CD4-positive, alpha-beta T cell (primary cell): ENCODE measurements around the gene SCFD2. TPM values are rescaled to one million over a fixed set of nuclear protein-coding genes. Genes with fewer than 3 reads are reported as not detected.

ENCODE experiments used
- ATAC-seq: fragments of 200-7000 bp; cut with Tn5 transposase; one replicate; pipeline ENCODE4 v1.10.0; 2022; ENCODE audit warnings: mild to moderate bottlenecking; ENCODE audit not compliant: poor library complexity
- CTCF ChIA-PET: fragments of 350-600 bp; sonication (Branson Sonifier 250); formaldehyde crosslinking; loops from one replicate; lab custom pipeline; 2021; ENCODE audit warnings: antibody characterized with exemption, inconsistent platforms; lab: Charles Lee
- POLR2A ChIA-PET: fragments of 350-600 bp; sonication (Branson Sonifier 250); formaldehyde crosslinking; loops from one replicate; lab custom pipeline; 2021; ENCODE audit warnings: antibody characterized with exemption, inconsistent platforms; lab: Charles Lee
- DNase-seq, 14 experiments: peaks; one replicate each; pipeline ENCODE4 v3.0.0-alpha.2; 2013 to 2020; ENCODE audit warnings: mixed read lengths in 2 of 14
- H3K27ac ChIP-seq, 2 donors: one replicate each; pipeline versions ENCODE4 v1.5.1 to v1.7.0; 2013; ENCODE audit warnings: low read length in 2 of 2, low read depth in 1 of 2, mild to moderate bottlenecking in 1 of 2
- H3K27me3 ChIP-seq, 2 experiments: 1 replicate in 1 of 2; 2 replicates in 1 of 2; pipeline versions ENCODE4 v1.6.1 to v1.7.0; 2013; ENCODE audit warnings: low read length in 2 of 2, control low read depth in 1 of 2, mild to moderate bottlenecking in 1 of 2, moderate library complexity in 1 of 2; ENCODE audit not compliant: insufficient read depth in 2 of 2, control insufficient read depth in 1 of 2
- H3K36me3 ChIP-seq: one replicate; pipeline ENCODE4 v1.6.1; 2013; ENCODE audit warnings: low read length, control low read depth; ENCODE audit not compliant: insufficient read depth
- H3K4me1 ChIP-seq: one replicate; pipeline ENCODE4 v1.6.1; 2013; ENCODE audit warnings: low read length, control low read depth; ENCODE audit not compliant: insufficient read depth
- H3K4me3 ChIP-seq: one replicate; pipeline ENCODE4 v1.5.1; 2013; ENCODE audit warnings: mild to moderate bottlenecking, low read length, moderate library complexity
- H3K9me3 ChIP-seq, 2 experiments: 1 replicate in 1 of 2; 2 replicates in 1 of 2; pipeline versions ENCODE4 v1.6.1 to v1.7.0; 2013; ENCODE audit warnings: low read length in 2 of 2, mild to moderate bottlenecking in 2 of 2, control low read depth in 1 of 2, moderate library complexity in 1 of 2; ENCODE audit not compliant: control insufficient read depth in 1 of 2, insufficient read depth in 1 of 2
- H3K27ac Mint-ChIP-seq: one replicate; pipeline ENCODE4 v1.8.0; 2020; ENCODE audit warnings: mixed read lengths
- H3K27me3 Mint-ChIP-seq: one replicate; pipeline ENCODE4 v1.8.0; 2021; ENCODE audit warnings: mixed read lengths
- H3K36me3 Mint-ChIP-seq: one replicate; pipeline ENCODE4 v1.8.0; 2021; ENCODE audit warnings: low read depth, mixed read lengths
- H3K4me1 Mint-ChIP-seq: one replicate; pipeline ENCODE4 v1.8.0; 2021; ENCODE audit warnings: low read depth, mixed read lengths
- H3K4me3 Mint-ChIP-seq: one replicate; pipeline ENCODE4 v1.8.0; 2020; ENCODE audit warnings: mild to moderate bottlenecking, mixed read lengths
- H3K9me3 Mint-ChIP-seq: one replicate; pipeline ENCODE4 v1.8.0; 2020; ENCODE audit warnings: mixed read lengths
- intact Hi-C, 2 experiments: fragments of 100-400 bp; cut with DNase I in 1 of 2; cut with micrococcal nuclease in 1 of 2; formaldehyde crosslinking; loops; one replicate each; pipeline versions ENCODE4 v1.15.1 to v1.9.0; 2023 to 2025; cut with DNase I, micrococcal nuclease
- total RNA-seq, 174 experiments: library from RNA in 2 of 174; stranded (reverse) in 2 of 174; gene quantifications; one replicate each; pipeline ENCODE4 v1.2.3 and lab custom pipeline; 2021 to 2026
- TF ChIP-seq, protein P1 (sequence below): fragments of 200-600 bp; IDR thresholded peaks from one replicate; pipeline ENCODE4 v1.8.0; 2022; ENCODE audit warnings: antibody characterized with exemption, mild to moderate bottlenecking

The SCFD2 gene
- total RNA-seq, 2 experiments from 2014 or later, result 15.4 to 17.6 TPM

DNA sequence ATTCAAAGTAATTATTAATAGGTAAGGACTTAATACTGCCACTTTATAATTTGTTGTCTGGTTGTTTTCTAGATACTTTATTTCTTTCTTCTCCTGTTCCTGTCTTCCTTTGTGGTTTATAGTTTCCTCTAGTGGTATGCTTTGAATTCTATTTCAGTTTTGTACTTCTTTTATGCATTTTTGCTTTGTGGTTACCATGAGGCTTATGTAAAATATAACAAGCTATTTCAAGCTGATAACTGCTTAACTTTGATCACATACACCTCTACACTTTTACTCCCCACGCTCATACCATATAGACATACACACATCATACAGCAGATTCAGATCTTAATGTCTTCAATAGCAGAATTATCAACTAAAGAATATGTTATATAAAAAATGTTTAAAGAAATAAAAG, 192.3 kb downstream of the SCFD2 start:
- no peak overlapping the region for H3K27ac ChIP-seq
- Mint-ChIP-seq H3K36me3 (peaks cover 77% of the 10 kb centered on the region), H3K27me3 (no peaks in the 10 kb centered on the region), H3K4me1 (peaks cover 23% of the 10 kb centered on the region), H3K9me3 (peaks cover 12% of the 10 kb centered on the region), H3K27ac (no peak overlapping the region), H3K4me3 (no peak overlapping the region)
- H3K9me3 ChIP-seq, result peaks cover 10 to 11% of the 10 kb centered on the region in 2 experiments
- H3K27me3 ChIP-seq, result no peaks in the 10 kb centered on the region
- no peak for DNase-seq
- peaks cover 3% of the 10 kb centered on the region for H3K36me3 ChIP-seq
- no peaks in the 10 kb centered on the region for H3K4me1 ChIP-seq
- no peak for ATAC-seq
- POLR2A ChIA-PET, result interaction anchor here (0.7 kb wide), 1 partner anchor 12 kb away, joined by 3 read pairs; no protein-coding TSS in a partner anchor
- TF ChIP-seq, protein P1, sequence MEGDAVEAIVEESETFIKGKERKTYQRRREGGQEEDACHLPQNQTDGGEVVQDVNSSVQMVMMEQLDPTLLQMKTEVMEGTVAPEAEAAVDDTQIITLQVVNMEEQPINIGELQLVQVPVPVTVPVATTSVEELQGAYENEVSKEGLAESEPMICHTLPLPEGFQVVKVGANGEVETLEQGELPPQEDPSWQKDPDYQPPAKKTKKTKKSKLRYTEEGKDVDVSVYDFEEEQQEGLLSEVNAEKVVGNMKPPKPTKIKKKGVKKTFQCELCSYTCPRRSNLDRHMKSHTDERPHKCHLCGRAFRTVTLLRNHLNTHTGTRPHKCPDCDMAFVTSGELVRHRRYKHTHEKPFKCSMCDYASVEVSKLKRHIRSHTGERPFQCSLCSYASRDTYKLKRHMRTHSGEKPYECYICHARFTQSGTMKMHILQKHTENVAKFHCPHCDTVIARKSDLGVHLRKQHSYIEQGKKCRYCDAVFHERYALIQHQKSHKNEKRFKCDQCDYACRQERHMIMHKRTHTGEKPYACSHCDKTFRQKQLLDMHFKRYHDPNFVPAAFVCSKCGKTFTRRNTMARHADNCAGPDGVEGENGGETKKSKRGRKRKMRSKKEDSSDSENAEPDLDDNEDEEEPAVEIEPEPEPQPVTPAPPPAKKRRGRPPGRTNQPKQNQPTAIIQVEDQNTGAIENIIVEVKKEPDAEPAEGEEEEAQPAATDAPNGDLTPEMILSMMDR, result no peak
- CTCF ChIA-PET, result no interaction called here
- intact Hi-C loops, result no loop called here
- H3K4me3 ChIP-seq, result no peak overlapping the region

DNA sequence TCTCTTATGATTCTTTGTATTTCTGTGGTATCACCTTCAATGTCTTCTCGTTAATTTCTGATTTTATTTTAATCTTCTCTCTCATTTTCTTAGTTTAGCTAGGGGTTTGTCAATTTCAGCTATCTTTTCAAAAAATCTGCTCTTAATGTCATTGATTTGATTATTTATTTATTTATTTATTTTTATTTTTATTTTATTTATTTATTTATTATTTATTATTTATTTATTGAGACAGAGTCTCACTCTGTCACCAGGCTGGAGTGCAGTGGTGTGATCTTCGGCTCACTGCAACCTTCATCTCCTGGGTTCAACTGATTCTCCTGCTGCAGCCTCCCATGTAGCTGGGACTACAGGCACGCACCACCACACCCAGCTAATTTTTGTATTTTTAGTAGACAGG, 194.1 kb downstream of the SCFD2 start:
- ChIA-PET POLR2A (no interaction called here), CTCF (no interaction called here)
- H3K27ac Mint-ChIP-seq, result no peak overlapping the region
- Histone ChIP-seq H3K4me1 (no peaks in the 10 kb centered on the region), H3K4me3 (no peak overlapping the region), H3K27ac (no peak overlapping the region), H3K36me3 (no peaks in the 10 kb centered on the region), H3K9me3 (no peaks in the 10 kb centered on the region), H3K27me3 (no peaks in the 10 kb centered on the region)
- peaks cover 18% of the 10 kb centered on the region for H3K4me1 Mint-ChIP-seq
- ATAC-seq (no peak), DNase-seq (no peak)
- H3K9me3 Mint-ChIP-seq, result peaks cover 8% of the 10 kb centered on the region
- no peak overlapping the region for H3K4me3 Mint-ChIP-seq
- TF ChIP-seq, protein P1, result no peak
- peaks cover 67% of the 10 kb centered on the region for H3K36me3 Mint-ChIP-seq
- H3K27me3 Mint-ChIP-seq, result no peaks in the 10 kb centered on the region
- intact Hi-C loops, result no loop called here

DNA sequence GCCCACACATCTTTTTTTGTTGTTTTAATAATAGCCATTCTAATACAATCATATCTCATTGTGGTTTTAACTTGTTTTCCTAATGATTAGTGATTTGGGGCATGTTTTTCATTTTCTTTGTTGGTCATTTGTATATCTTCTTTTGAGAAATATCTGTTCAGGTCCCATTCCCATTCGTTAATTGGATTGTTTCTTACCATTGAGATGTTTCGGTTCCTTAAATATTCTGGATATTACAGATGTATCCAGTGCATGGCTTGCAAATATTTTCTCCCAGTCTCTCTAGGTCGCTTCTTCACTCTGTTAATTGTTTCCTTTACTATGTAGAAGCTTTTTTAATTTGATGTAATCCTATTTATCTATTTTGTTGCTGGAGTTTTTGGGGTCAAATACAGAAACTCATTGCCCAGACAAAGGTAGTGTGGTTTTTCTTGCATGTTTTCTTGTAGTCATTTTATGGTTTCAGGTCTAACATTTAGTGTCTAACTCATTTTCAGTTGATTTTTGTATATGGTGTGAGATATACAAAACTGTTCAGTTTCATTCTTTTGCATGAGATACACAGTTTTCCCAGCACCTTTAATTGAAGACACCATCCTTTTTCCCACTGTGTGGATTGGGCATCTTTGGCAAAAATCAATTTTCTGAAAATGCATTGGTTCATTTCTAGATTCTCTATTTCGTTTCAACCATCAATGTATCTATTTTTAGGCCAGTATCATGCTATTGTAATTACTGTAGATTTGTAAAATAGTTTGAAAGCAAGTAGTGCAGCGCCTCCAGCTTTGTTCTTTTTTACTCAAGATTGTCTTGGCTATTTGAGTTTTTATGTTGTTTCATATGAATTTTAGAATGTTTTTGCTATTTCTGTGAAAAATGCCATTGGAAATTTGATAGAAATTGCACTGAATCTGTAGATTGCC, 195.9 kb downstream of the SCFD2 start:
- POLR2A ChIA-PET, result no interaction called here
- DNase-seq (no peak), ATAC-seq (no peak)
- Histone ChIP-seq H3K4me1 (no peaks in the 10 kb centered on the region), H3K27me3 (no peaks in the 10 kb centered on the region), H3K27ac (no peak overlapping the region), H3K4me3 (no peak overlapping the region), H3K9me3 (no peaks in the 10 kb centered on the region), H3K36me3 (no peaks in the 10 kb centered on the region)
- CTCF ChIA-PET, result no interaction called here
- intact Hi-C loops, result no loop called here
- Mint-ChIP-seq H3K4me1 (peaks cover 16% of the 10 kb centered on the region), H3K36me3 (peaks cover 61% of the 10 kb centered on the region), H3K4me3 (no peak overlapping the region), H3K9me3 (peaks cover 12% of the 10 kb centered on the region), H3K27me3 (no peaks in the 10 kb centered on the region), H3K27ac (no peak overlapping the region)
- TF ChIP-seq, protein P1, result no peak
